ENCODE results near the gene PRSS50. TPM values are rescaled to one million over a fixed set of nuclear protein-coding genes. Genes with fewer than 3 reads are reported as not detected.
"Not testable (repeated sequence)": the region's sequence is repeated elsewhere in the genome, so short reads cannot be mapped to it uniquely, and the experiment has no call there.

PRSS50 gene
- total RNA-seq, 6 donors from 2014 or later: 0.10 to 4.2 (median 0.40) TPM

DNA sequence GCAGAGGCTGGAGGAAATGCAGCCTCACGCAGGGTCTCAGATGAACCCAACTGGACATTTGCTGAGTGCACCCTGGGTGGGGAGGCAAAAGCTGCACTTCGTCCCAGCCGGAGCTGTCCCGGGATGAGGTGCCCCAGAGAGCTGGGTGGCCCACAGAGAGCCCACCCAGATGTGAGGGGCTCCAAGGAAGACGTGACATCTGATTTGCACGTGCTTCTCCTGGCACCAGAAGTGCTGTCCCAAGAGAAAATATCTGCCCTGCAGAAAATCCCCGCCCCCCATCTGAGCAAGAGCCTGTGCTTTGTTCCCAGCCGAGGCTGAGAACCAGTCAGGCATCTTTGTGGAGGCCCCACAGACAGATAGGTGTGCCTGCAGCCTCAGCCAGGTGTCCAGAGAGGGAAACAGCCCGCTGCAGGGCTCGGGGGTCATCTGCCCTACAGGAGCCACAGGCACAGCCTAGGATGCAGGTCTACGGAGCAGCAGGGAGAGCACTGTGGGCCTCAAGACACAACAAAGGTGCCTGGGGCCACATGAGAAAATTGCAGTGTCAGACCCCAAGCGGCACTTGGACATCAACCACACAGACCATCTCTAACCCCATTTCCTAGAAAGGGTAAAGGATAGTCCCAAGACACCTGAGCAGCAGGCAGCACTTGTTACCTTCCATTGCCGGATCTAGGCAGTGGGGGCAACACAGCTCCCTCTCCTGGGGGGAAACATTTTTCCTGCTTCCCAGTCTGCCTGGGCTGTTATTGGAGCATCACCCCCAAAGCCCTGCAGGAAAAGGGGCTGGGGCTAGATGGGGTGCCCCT, 10.7 kb downstream of the PRSS50 start:
- ATAC-seq (ENCODE audit: low FRiP score in 2 of 2) (no peak), DNase-seq (no peak)
- WGBS, 2 donors: 79 to 85% methylated on average over 2 to 13 of the region's 13 CpGs
- Histone ChIP-seq H3K9me3 (no peaks in the 10 kb centered on the region), H3K27me3 (no peaks in the 10 kb centered on the region), H3K4me1 (no peaks in the 10 kb centered on the region), H3K36me3 (peaks cover 0 to 3% (median 0%) of the 10 kb centered on the region in 4 donors), H3K27ac (no peak overlapping the region), H3K4me3 (no peak overlapping the region)
- TF ChIP-seq POLR2A (IDR thresholded peaks at IDR 0.05) (no peak), POLR2AphosphoS5 (IDR thresholded peaks at IDR 0.05) (no peak), EP300 (IDR thresholded peaks at IDR 0.05) (no peak)
- TF ChIP-seq, protein P1, sequence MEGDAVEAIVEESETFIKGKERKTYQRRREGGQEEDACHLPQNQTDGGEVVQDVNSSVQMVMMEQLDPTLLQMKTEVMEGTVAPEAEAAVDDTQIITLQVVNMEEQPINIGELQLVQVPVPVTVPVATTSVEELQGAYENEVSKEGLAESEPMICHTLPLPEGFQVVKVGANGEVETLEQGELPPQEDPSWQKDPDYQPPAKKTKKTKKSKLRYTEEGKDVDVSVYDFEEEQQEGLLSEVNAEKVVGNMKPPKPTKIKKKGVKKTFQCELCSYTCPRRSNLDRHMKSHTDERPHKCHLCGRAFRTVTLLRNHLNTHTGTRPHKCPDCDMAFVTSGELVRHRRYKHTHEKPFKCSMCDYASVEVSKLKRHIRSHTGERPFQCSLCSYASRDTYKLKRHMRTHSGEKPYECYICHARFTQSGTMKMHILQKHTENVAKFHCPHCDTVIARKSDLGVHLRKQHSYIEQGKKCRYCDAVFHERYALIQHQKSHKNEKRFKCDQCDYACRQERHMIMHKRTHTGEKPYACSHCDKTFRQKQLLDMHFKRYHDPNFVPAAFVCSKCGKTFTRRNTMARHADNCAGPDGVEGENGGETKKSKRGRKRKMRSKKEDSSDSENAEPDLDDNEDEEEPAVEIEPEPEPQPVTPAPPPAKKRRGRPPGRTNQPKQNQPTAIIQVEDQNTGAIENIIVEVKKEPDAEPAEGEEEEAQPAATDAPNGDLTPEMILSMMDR (IDR thresholded peaks at IDR 0.05): no peak

DNA sequence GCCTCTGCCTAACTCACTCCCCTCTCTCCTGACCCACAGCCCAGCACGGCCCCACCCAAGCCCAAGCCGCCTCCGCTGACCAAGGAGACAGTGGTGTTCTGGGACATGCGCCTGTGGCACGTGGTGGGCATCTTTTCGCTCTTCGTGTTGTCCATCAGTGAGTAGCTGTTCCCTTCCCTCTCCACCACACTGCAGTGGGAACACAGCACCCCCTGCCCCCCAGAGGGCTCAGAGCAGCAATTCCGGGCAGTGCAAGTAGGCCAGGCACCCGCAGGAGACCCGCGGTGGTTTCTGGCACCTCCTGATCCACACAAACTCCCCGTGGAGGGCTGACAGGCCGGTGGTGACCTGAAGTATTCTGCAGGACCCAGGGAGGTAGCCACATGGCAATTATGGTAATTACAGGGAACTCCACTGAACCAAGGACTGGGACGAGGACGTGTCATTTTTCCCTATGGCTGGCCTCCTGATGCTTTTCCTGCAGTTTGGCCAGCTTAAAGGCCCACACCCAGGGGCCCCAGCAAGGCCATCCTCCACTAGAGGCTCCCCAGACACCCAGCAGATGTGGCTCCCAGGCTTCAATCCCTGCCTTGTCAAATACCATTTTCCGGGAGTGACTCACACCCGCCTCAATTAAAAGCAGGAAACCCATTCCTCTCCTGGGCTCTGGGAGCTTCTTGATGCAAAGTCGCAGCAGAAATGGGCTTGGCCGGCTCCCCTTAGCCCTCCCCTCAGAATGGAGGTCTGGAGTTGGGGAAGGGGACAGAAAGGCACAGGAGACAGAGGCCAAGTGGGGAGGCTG, 11.7 kb downstream of the PRSS50 start:
- H3K4me1 ChIP-seq: peaks cover 8% of the 10 kb centered on the region in 4 donors
- WGBS, 2 donors: 87 to 95% methylated on average over 11 to 17 of the region's 19 CpGs
- ATAC-seq (ENCODE audit: low FRiP score in 2 of 2): no peak

DNA sequence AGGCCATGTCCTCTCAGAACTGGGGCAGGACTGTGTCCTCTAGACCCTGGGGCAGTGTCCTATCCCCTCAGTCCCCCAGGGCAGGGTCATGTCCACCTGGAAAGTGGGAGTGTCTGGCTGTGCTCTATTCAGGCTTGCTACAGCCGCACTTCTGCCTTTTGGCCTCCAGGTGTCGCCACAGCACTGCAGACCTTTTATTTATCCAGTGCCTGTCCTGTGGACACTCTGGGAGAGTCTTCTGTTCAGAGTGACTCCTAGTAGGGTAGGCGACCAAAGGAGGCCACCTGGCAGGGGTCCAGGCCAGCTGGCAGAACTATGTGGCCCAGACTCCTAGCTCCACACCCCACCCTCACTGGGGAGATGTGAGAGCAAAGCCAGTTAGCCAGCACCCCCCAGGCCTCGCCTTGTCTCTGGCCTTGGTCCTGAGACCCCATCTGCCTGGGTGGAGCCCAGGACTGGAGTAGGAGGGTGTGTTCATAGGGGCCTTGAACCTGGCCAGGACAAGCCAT, 12.6 kb downstream of the PRSS50 start:
- TF ChIP-seq EP300 (IDR thresholded peaks at IDR 0.05) (no peak), POLR2AphosphoS5 (IDR thresholded peaks at IDR 0.05) (no peak), POLR2A (IDR thresholded peaks at IDR 0.05) (no peak)
- TF ChIP-seq, protein P1 (IDR thresholded peaks at IDR 0.05): peak; percentile 96 to 98 (median 96)
- WGBS, 2 donors: 23 to 33% methylated on average over 3 to 4 of the region's 4 CpGs
- H3K27ac ChIP-seq: no peak overlapping the region
- ATAC-seq (ENCODE audit: low FRiP score in 2 of 2) (peak; percentile 84 to 88), DNase-seq (peak in 1 of 2 donors; percentile 79)
- peaks cover 16 to 17% (median 17%) of the 10 kb centered on the region in 4 donors for H3K4me1 ChIP-seq
- peaks cover 0 to 3% (median 0%) of the 10 kb centered on the region in 4 donors for H3K36me3 ChIP-seq
- no peak overlapping the region for H3K4me3 ChIP-seq
- peaks cover 0 to 10% (median 5%) of the 10 kb centered on the region in 4 donors for H3K27me3 ChIP-seq
- H3K9me3 ChIP-seq: no peaks in the 10 kb centered on the region

More for the DNA sequence above, 11.7 kb downstream of the PRSS50 start:
- peaks cover 0 to 7% (median 4%) of the 10 kb centered on the region in 4 donors for H3K27me3 ChIP-seq
- peaks cover 0 to 3% (median 0%) of the 10 kb centered on the region in 4 donors for H3K36me3 ChIP-seq
- no peak for DNase-seq
- no peaks in the 10 kb centered on the region for H3K9me3 ChIP-seq
- H3K27ac ChIP-seq: no peak overlapping the region
- no peak overlapping the region for H3K4me3 ChIP-seq
- TF ChIP-seq EP300 (IDR thresholded peaks at IDR 0.05) (no peak), POLR2AphosphoS5 (IDR thresholded peaks at IDR 0.05) (no peak), POLR2A (IDR thresholded peaks at IDR 0.05) (no peak)
- TF ChIP-seq, protein P1 (IDR thresholded peaks at IDR 0.05): no peak

DNA sequence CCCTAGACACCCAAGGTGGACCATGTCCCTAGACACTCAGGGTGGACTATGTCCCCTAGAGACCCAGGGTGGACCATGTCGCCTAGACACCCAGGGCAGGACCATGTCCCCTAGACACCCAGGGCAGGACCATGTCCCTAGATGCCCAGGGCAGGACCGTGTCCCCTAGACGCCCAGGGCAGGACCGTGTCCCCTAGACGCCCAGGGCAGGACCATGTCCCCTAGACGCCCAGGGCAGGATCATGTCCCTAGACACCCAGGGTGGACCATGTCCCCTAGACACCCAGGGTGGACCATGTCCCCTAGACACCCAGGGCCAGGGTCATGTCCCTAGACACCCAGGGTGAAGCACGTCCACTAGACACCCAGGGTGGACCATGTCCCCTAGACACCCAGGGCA, 13.3 kb downstream of the PRSS50 start:
- H3K36me3 ChIP-seq; H3K4me3 ChIP-seq; ATAC-seq (ENCODE audit: low FRiP score in 2 of 2); H3K9me3 ChIP-seq; H3K27ac ChIP-seq; H3K27me3 ChIP-seq; DNase-seq: not testable (repeated sequence)
- H3K4me1 ChIP-seq: peaks cover 24% of the 10 kb centered on the region in 4 donors
- 50 to 59% methylated on average over 2 to 3 of the region's 7 CpGs for WGBS, 2 donors

DNA sequence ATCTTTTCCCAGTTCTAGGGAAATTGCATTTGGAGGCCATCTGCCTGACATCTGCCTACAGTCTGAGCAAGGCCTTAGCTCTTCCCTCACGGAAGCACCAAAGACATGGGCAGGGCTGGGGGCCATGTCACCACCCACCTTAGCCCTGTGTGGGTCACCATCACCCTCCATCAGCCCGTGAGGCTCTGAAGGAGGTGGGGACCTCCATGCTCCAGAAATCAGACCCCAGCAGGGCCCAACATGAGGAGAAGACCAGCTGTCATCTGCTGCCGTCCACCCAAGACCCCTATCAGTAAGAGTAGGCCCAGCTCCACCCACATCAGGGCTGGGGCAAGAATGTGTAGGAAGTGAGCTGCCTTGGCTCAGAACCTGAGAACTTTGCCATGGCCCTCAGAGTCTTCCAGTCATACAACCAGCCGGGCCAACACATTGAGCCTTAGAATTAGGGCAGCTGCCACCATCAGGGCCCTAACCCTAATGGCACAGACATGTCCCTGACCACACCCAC, 14.6 kb downstream of the PRSS50 start:
- Histone ChIP-seq H3K27me3 (peaks cover 0 to 10% (median 5%) of the 10 kb centered on the region in 4 donors), H3K27ac (no peak overlapping the region), H3K36me3 (no peaks in the 10 kb centered on the region), H3K9me3 (no peaks in the 10 kb centered on the region), H3K4me1 (peaks cover 25 to 27% (median 27%) of the 10 kb centered on the region in 4 donors), H3K4me3 (no peak overlapping the region)
- TF ChIP-seq POLR2AphosphoS5 (IDR thresholded peaks at IDR 0.05) (no peak), POLR2A (IDR thresholded peaks at IDR 0.05) (no peak), EP300 (IDR thresholded peaks at IDR 0.05) (no peak)
- TF ChIP-seq, protein P1 (IDR thresholded peaks at IDR 0.05): no peak
- DNase-seq (no peak), ATAC-seq (ENCODE audit: low FRiP score in 2 of 2) (no peak)
- WGBS, 2 donors: 84 to 90% methylated on average over 3 to 4 of the region's 4 CpGs
